Astrocyte (in vitro differentiated cells and primary cell): ENCODE measurements around the gene EFCAB13. TPM values are rescaled to one million over a fixed set of nuclear protein-coding genes. Genes with fewer than 3 reads are reported as not detected.

ENCODE experiments used
- DNase-seq: peaks from one replicate; pipeline ENCODE4 v3.0.0-alpha.2; 2010; ENCODE audit warnings: low read depth
- FAIRE-seq: peaks from 2 replicates; lab custom pipeline; 2011; peaks lifted over from hg19 to GRCh38; lab: Jason Lieb, UNC
- H2AFZ ChIP-seq: 2 replicates; pipeline ENCODE4 v1.6.0; 2012; ENCODE audit warnings: low read depth, low read length, inconsistent platforms
- H3K27ac ChIP-seq: 2 replicates; pipeline ENCODE4 v1.5.1; 2011; ENCODE audit warnings: low read depth, low read length, inconsistent platforms
- H3K27me3 ChIP-seq: 2 replicates; pipeline ENCODE4 v1.6.0; 2011; ENCODE audit warnings: low read length, inconsistent platforms; ENCODE audit not compliant: insufficient read depth
- H3K36me3 ChIP-seq: 2 replicates; pipeline ENCODE4 v1.5.1; 2011; ENCODE audit warnings: low read length, inconsistent platforms; ENCODE audit not compliant: insufficient read depth
- H3K4me1 ChIP-seq: 2 replicates; pipeline ENCODE4 v1.5.1; 2011; ENCODE audit warnings: low read length, inconsistent platforms; ENCODE audit not compliant: insufficient read depth
- H3K4me2 ChIP-seq: 2 replicates; pipeline ENCODE4 v1.6.0; 2012; ENCODE audit warnings: low read length, inconsistent platforms
- H3K4me3 ChIP-seq: 2 replicates; pipeline ENCODE4 v1.5.1; 2011; ENCODE audit warnings: low read depth, mild to moderate bottlenecking, low read length, inconsistent platforms; ENCODE audit not compliant: insufficient read depth
- H3K79me2 ChIP-seq: 2 replicates; pipeline ENCODE4 v1.6.0; 2012; ENCODE audit warnings: mild to moderate bottlenecking, low read length, inconsistent platforms; ENCODE audit not compliant: insufficient read depth
- H3K9ac ChIP-seq: 2 replicates; pipeline ENCODE4 v1.6.0; 2012; ENCODE audit warnings: mild to moderate bottlenecking, low read length, inconsistent platforms
- H3K9me3 ChIP-seq: 2 replicates; pipeline ENCODE4 v1.5.1; 2012; ENCODE audit warnings: low read depth, mild to moderate bottlenecking, low read length, inconsistent platforms; ENCODE audit not compliant: insufficient read depth
- H4K20me1 ChIP-seq: 2 replicates; pipeline ENCODE4 v1.6.0; 2012; ENCODE audit warnings: low read length, inconsistent platforms; ENCODE audit not compliant: insufficient read depth
- H3K27ac Mint-ChIP-seq: one replicate; pipeline ENCODE4 v1.8.0; 2021; ENCODE audit warnings: mild to moderate bottlenecking, mixed read lengths; ENCODE audit not compliant: unreplicated experiment
- H3K27me3 Mint-ChIP-seq: one replicate; pipeline ENCODE4 v1.8.0; 2021; ENCODE audit warnings: low read depth, mixed read lengths; ENCODE audit not compliant: unreplicated experiment
- H3K36me3 Mint-ChIP-seq: one replicate; pipeline ENCODE4 v1.8.0; 2021; ENCODE audit warnings: low read depth, mixed read lengths; ENCODE audit not compliant: unreplicated experiment
- H3K4me1 Mint-ChIP-seq: one replicate; pipeline ENCODE4 v1.8.0; 2021; ENCODE audit warnings: low read depth, mixed read lengths; ENCODE audit not compliant: unreplicated experiment
- H3K4me3 Mint-ChIP-seq: one replicate; pipeline ENCODE4 v1.8.0; 2021; ENCODE audit warnings: mild to moderate bottlenecking, moderate library complexity, mixed read lengths; ENCODE audit not compliant: unreplicated experiment
- H3K9me3 Mint-ChIP-seq: one replicate; pipeline ENCODE4 v1.8.0; 2021; ENCODE audit warnings: mild to moderate bottlenecking, mixed read lengths; ENCODE audit not compliant: unreplicated experiment
- EZH2 ChIP-seq: IDR thresholded peaks from 2 replicates; pipeline ENCODE4 v1.6.1; 2012; ENCODE audit warnings: mild to moderate bottlenecking, low read length, inconsistent platforms; ENCODE audit not compliant: insufficient read depth
- total RNA-seq: library from RNA; stranded (reverse); gene quantifications from 2 replicates; pipeline ENCODE4 v1.2.1, GENCODE V29; 2021
- TF ChIP-seq, protein P1 (sequence below): IDR thresholded peaks from 2 replicates; pipeline ENCODE4 v1.5.1; 2011; ENCODE audit warnings: low read depth, mild to moderate bottlenecking, inconsistent platforms, low read length, moderate library complexity; ENCODE audit not compliant: insufficient read depth

The EFCAB13 gene
- total RNA-seq, 1 donor from 2014 or later = 0.66 TPM

DNA sequence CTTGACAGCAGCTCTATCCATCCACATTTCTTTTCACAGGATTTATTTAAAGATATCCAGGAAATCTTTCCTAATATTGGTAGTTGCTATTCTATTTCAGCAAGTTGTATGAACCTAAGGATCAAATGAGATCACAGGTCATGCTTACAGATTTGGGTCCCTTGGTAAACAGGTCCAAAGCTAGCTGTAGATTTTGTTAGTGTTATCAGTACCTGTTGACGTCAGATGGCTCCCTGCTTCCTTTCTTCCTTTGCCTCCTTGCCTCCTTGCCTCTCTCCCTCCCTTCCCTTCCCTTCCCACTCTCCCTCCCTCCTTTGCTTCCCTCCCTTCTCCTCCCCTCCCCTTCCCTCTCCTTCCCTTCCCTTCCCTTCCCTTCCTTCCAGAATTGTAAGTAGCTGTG is 76.6 kb downstream of the EFCAB13 start:
- DNase-seq (no peak), FAIRE-seq (no peak)
- TF ChIP-seq, protein P1, sequence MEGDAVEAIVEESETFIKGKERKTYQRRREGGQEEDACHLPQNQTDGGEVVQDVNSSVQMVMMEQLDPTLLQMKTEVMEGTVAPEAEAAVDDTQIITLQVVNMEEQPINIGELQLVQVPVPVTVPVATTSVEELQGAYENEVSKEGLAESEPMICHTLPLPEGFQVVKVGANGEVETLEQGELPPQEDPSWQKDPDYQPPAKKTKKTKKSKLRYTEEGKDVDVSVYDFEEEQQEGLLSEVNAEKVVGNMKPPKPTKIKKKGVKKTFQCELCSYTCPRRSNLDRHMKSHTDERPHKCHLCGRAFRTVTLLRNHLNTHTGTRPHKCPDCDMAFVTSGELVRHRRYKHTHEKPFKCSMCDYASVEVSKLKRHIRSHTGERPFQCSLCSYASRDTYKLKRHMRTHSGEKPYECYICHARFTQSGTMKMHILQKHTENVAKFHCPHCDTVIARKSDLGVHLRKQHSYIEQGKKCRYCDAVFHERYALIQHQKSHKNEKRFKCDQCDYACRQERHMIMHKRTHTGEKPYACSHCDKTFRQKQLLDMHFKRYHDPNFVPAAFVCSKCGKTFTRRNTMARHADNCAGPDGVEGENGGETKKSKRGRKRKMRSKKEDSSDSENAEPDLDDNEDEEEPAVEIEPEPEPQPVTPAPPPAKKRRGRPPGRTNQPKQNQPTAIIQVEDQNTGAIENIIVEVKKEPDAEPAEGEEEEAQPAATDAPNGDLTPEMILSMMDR = no peak
- TF ChIP-seq EZH2 = no peak
- no peak overlapping the region for H3K27ac Mint-ChIP-seq
- no peaks in the 10 kb centered on the region for H3K27me3 Mint-ChIP-seq
- Histone ChIP-seq H3K9ac (no peak overlapping the region), H3K79me2 (no peaks in the 10 kb centered on the region), H4K20me1 (no peaks in the 10 kb centered on the region), H3K4me1 (no peaks in the 10 kb centered on the region), H2AFZ (no peak overlapping the region), H3K36me3 (no peaks in the 10 kb centered on the region), H3K4me3 (no peak overlapping the region), H3K27me3 (no peaks in the 10 kb centered on the region), H3K27ac (no peak overlapping the region), H3K9me3 (no peaks in the 10 kb centered on the region), H3K4me2 (no peak overlapping the region)
- peaks cover 6% of the 10 kb centered on the region for H3K4me1 Mint-ChIP-seq
- H3K36me3 Mint-ChIP-seq = no peaks in the 10 kb centered on the region
- no peaks in the 10 kb centered on the region for H3K9me3 Mint-ChIP-seq
- H3K4me3 Mint-ChIP-seq = no peak overlapping the region

GRCh38 chr17:47401100-47401499 is 77.3 kb downstream of the EFCAB13 start:
- no peak overlapping the region for H3K4me3 ChIP-seq

GRCh38 chr17:47404006-47404405 is 80.3 kb downstream of the EFCAB13 start:
- DNase-seq = no peak
- no peak overlapping the region for H3K27ac ChIP-seq
- no peaks in the 10 kb centered on the region for H3K4me1 ChIP-seq
- no peak for FAIRE-seq
- H3K79me2 ChIP-seq = no peaks in the 10 kb centered on the region
- Mint-ChIP-seq H3K27me3 (no peaks in the 10 kb centered on the region), H3K36me3 (no peaks in the 10 kb centered on the region), H3K27ac (no peak overlapping the region), H3K4me1 (peaks cover 6% of the 10 kb centered on the region), H3K9me3 (no peaks in the 10 kb centered on the region), H3K4me3 (no peak overlapping the region)
- H4K20me1 ChIP-seq = no peaks in the 10 kb centered on the region
- no peak overlapping the region for H3K9ac ChIP-seq
- no peaks in the 10 kb centered on the region for H3K9me3 ChIP-seq
- no peaks in the 10 kb centered on the region for H3K36me3 ChIP-seq
- H3K27me3 ChIP-seq = no peaks in the 10 kb centered on the region
- H2AFZ ChIP-seq = no peak overlapping the region
- H3K4me3 ChIP-seq = no peak overlapping the region
- no peak for TF ChIP-seq EZH2
- TF ChIP-seq, protein P1 = no peak
- H3K4me2 ChIP-seq = no peak overlapping the region

More at GRCh38 chr17:47401100-47401499, 77.3 kb downstream of the EFCAB13 start:
- Histone ChIP-seq H3K9me3 (no peaks in the 10 kb centered on the region), H3K9ac (no peak overlapping the region), H3K27ac (no peak overlapping the region), H2AFZ (no peak overlapping the region), H3K4me1 (no peaks in the 10 kb centered on the region), H3K27me3 (no peaks in the 10 kb centered on the region), H3K4me2 (no peak overlapping the region), H3K79me2 (no peaks in the 10 kb centered on the region), H3K36me3 (no peaks in the 10 kb centered on the region), H4K20me1 (no peaks in the 10 kb centered on the region)
- H3K27me3 Mint-ChIP-seq = no peaks in the 10 kb centered on the region
- no peaks in the 10 kb centered on the region for H3K9me3 Mint-ChIP-seq
- DNase-seq (no peak), FAIRE-seq (no peak)
- H3K4me3 Mint-ChIP-seq = no peak overlapping the region
- TF ChIP-seq EZH2 = no peak
- TF ChIP-seq, protein P1 = no peak
- H3K4me1 Mint-ChIP-seq = peaks cover 6% of the 10 kb centered on the region
- no peak overlapping the region for H3K27ac Mint-ChIP-seq
- no peaks in the 10 kb centered on the region for H3K36me3 Mint-ChIP-seq
